ENCODE data around the gene KIF21B. TPM values are rescaled to one million over a fixed set of nuclear protein-coding genes. Genes with fewer than 3 reads are reported as not detected.
A peak's percentile ranks its signal among the peaks of the same experiment; 100 is the strongest.

Gene KIF21B
- total and polyA plus RNA-seq, 2 of the 4 experiments (the other 2 are of a cell fraction) = 0.36 to 0.55 TPM

- no peak overlapping the region for H3K27ac ChIP-seq (ENCODE audit: insufficient read depth, low read length)
- TF ChIP-seq CTCF (conservative IDR thresholded peaks at IDR 0.05; ENCODE audit: low read depth, low read length) (peak; percentile 25; the same call in 1 of the 2 replicates), NFE2L2 (IDR thresholded peaks at IDR 0.05; ENCODE audit: low read depth, low read length) (no peak)
- no peak overlapping the region for H2AK9ac ChIP-seq (replicated peaks; ENCODE audit: low read depth, low read length, poor library complexity)
- no peak overlapping the region for H3K23ac ChIP-seq (ENCODE audit: low read depth, low read length)
- H3K9ac ChIP-seq (ENCODE audit: low read depth, low read length) = no peak overlapping the region
- H3K9me1 ChIP-seq (ENCODE audit: insufficient read depth, low read length) = peaks cover 3% of the 10 kb centered on the region; the same call in 1 of the 2 replicates
- in situ Hi-C loops (cut with MboI; ENCODE audit: low sequenced_read_pairs) = no loop called here
- H4K20me1 ChIP-seq (ENCODE audit: insufficient read depth, low read length) = no peaks in the 10 kb centered on the region; the same call in 1 of the 2 replicates
- no peak overlapping the region for H4K5ac ChIP-seq (ENCODE audit: low read depth, low read length)
- intact Hi-C loops (cut with micrococcal nuclease) = loop anchor here (10.0 kb wide), 1 partner anchor 141 kb away; no protein-coding TSS in a partner anchor
- peak overlapping the region; percentile 56 for H2AFZ ChIP-seq (replicated peaks; ENCODE audit: low read length, poor library complexity)
- peaks cover 14% of the 10 kb centered on the region for H3K27me3 ChIP-seq (ENCODE audit: control insufficient read depth, insufficient read depth, low read length)
- POLR2A ChIA-PET (ENCODE audit: unreplicated experiment) = no interaction called here
- CTCF ChIA-PET = interaction anchor here (1.4 kb wide), 1 partner anchor 17 kb away, joined by 6 read pairs; no protein-coding TSS in a partner anchor
- dilution Hi-C loops (cut with HindIII; ENCODE audit: low sequenced_read_pairs, unreplicated experiment) = no loop called here
- no peaks in the 10 kb centered on the region for H3K79me1 ChIP-seq (ENCODE audit: low read depth in 1 of 2, low read length in 2 of 2)
- no peak overlapping the region for H3K18ac ChIP-seq (ENCODE audit: low read depth, low read length)
- no peak overlapping the region for H2AK5ac ChIP-seq (ENCODE audit: low read depth, low read length)
- DNase-seq = peak; percentile 79
- 80% methylated on average over 1 of the region's 7 CpGs; no CpG with 5 or more reads in 1 of the 2 experiments for WGBS, 2 experiments (ENCODE audit: extremely low coverage in 2 of 2, insufficient read length in 1 of 2)
- no peaks in the 10 kb centered on the region for H3K36me3 ChIP-seq (ENCODE audit: control insufficient read depth, insufficient read depth, low read length)
- no peak overlapping the region for H3K4me2 ChIP-seq (ENCODE audit: low read depth, low read length)
- no TSS peak for BruUV-seq (replicated peaks)
- no peaks in the 10 kb centered on the region for H3K9me3 ChIP-seq (ENCODE audit: control insufficient read depth, insufficient read depth, low read length)
- H2BK15ac ChIP-seq (ENCODE audit: low read depth, low read length) = no peak overlapping the region
- H2BK20ac ChIP-seq (ENCODE audit: low read depth, low read length) = no peak overlapping the region
- no peak overlapping the region for H4K8ac ChIP-seq (ENCODE audit: low read depth in 2 of 2, low read length in 2 of 2)
- no peak overlapping the region for H2BK5ac ChIP-seq (ENCODE audit: low read depth, low read length, poor library complexity, severe bottlenecking)
- H3K14ac ChIP-seq (replicated peaks; ENCODE audit: low read depth, low read length) = no peak overlapping the region
- H4K91ac ChIP-seq (ENCODE audit: insufficient read depth, low read depth, low read length) = no peak overlapping the region; the same call in 1 of the 2 replicates
- H2BK120ac ChIP-seq (ENCODE audit: low read depth, low read length) = no peak overlapping the region
- H3K56ac ChIP-seq (ENCODE audit: extremely low read depth, insufficient read depth, low read length) = no peak overlapping the region
- H3K4ac ChIP-seq (ENCODE audit: low read depth, low read length) = no peak overlapping the region
- H3K4me3 ChIP-seq (ENCODE audit: insufficient read depth, low read depth, low read length) = no peak overlapping the region
- peaks cover 5% of the 10 kb centered on the region for H3K4me1 ChIP-seq (ENCODE audit: control insufficient read depth, insufficient read depth, low read length)
- ATAC-seq (ENCODE audit: low read depth) = no peak
These were observed 2.1 kb upstream of the KIF21B start for GRCh38 chr1:201025571-201026002.

Measured in IMR-90 (cell line).